GM10847 (cell line): ENCODE measurements around the gene KCNK4.
A peak's percentile ranks its signal among the peaks of the same experiment; 100 is the strongest.

ENCODE experiments used
- POLR2A ChIP-seq: IDR thresholded peaks from 2 replicates; pipeline ENCODE4 v1.6.1; 2011; ENCODE audit not compliant: insufficient read length; ENCODE audit errors: extremely low read depth

Gene KCNK4

GRCh38 chr11:64334764-64335735 is 43.9 kb downstream of the KCNK4 start:
- TF ChIP-seq POLR2A, result no peak

- TF ChIP-seq POLR2A, result no peak
Observed at GRCh38 chr11:64337538-64338249, 46.6 kb downstream of the KCNK4 start.

DNA sequence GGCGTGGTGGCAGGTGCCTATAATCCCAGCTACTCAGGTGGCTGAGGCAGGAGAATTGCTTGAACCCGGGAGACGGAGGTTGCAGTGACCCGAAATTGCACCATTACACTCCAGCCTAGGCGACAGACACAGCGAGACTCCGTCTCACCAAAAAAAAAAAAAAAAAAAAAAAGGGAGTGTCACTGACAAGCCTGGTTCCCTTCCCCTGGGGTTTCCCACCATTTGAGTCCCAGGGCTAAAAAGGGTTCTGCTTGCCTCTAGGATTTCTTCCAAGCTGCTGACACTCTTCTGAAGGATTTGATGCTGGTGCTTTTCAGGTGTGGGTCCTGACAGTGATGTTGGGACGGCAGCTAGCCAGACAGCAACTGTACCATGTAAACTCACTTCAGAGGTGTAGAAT is 47.6 kb downstream of the KCNK4 start:
- TF ChIP-seq POLR2A, result no peak

DNA sequence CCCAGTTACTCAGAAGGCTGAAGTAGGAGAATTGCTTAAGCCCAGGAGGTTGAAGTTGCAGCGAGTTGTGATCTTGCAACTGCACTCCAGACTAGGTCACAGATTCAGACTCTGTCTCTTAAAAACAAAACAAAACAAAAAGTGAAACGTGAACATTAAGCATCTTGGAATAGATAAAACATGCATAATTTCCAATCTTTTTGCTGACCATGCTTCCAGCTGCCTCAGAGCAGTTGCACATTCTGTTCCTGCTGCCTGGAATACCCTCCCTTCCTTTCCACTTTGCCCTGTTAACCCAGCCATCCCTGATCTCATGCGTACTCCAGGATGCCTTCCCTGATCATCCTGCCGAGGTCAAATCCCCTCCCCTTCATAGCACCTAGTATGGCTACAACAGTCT is 48.2 kb downstream of the KCNK4 start:
- TF ChIP-seq POLR2A, result no peak

DNA sequence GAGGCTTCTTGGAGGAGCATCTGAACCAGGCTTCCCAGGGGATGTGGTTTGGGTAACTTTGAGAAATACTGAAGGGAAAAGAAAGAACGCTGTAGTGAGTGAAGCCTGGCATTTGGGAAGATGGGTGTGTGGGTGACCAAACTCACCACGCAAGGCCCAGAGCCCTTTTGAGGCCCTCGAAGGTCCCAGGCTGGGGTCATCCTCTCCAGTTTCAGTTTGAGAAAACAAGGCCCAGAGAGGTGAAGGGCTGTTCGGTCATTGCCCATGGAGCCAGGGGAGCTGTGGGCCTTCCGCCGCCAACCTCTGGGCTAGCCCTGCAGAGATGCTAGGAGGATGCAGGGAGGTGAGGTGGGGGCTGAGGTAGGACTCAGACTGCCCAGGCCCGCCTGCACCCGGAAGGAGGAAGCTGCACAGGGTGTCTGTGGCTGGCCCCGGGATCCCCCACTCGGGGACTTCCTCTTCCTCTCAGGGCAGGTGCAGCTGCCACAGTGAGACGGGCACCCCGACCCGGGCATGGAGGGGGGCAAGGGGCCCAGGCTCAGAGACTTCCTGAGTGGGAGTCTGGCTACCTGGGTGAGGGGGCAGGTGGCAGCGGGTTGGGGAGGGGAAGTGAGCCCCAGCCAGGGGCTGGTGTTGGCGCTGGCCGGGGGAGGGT is 48.8 kb downstream of the KCNK4 start, which contains the start of gene CCDC88B:
Gene CCDC88B (plus strand): TSS at position 451 of the 655 bp plus-strand sequence. CDS start 63 bp downstream, at position 514.
- peak; percentile 63 for TF ChIP-seq POLR2A

DNA sequence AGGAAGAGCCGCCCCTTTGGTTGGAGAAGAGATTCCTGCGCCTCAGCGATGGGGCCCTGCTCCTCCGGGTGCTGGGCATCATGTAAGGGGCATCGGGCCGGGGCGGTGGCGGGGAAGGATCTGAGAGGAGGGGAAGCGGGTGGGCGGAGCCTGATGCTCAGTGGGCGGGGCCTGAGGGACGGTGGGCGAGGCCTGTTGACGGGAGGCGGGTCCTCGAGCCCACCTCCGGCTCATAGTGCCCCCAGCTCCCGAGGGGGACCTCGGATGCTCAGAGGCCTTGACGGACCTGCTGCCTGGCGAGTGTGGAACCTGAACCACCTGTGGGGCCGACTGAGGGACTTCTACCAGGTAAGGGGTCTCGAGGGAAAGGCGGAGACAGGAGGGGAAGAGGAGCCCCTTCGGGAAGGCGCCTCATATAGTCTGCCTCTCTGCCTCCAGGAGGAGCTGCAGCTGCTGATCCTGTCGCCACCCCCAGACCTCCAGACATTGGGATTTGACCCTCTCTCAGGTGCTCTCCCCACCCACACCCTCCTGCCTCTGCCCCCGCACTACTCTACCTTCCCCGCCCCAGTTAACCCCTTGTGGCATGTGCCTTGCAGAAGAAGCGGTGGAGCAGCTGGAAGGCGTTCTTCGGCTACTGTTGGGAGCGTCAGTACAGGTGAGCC is 49.7 kb downstream of the KCNK4 start:
- peak; percentile 56 for TF ChIP-seq POLR2A

DNA sequence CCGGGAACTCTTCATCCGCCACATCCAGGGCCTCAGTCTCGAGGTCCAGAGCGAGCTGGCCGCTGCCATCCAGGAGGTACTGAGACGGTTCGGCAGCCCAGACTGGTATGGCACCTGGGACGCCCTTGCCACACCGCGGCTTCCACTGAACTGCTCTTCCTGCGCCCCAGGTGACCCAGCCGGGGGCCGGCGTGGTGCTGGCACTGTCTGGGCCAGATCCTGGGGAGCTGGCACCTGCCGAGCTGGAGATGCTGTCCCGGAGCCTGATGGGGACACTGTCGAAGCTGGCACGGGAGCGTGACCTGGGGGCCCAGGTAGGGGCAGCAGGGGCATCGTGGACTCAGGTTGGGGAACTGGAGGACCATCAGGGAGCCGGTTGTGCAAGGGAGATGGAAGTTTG is 50.3 kb downstream of the KCNK4 start:
- TF ChIP-seq POLR2A, result no peak

DNA sequence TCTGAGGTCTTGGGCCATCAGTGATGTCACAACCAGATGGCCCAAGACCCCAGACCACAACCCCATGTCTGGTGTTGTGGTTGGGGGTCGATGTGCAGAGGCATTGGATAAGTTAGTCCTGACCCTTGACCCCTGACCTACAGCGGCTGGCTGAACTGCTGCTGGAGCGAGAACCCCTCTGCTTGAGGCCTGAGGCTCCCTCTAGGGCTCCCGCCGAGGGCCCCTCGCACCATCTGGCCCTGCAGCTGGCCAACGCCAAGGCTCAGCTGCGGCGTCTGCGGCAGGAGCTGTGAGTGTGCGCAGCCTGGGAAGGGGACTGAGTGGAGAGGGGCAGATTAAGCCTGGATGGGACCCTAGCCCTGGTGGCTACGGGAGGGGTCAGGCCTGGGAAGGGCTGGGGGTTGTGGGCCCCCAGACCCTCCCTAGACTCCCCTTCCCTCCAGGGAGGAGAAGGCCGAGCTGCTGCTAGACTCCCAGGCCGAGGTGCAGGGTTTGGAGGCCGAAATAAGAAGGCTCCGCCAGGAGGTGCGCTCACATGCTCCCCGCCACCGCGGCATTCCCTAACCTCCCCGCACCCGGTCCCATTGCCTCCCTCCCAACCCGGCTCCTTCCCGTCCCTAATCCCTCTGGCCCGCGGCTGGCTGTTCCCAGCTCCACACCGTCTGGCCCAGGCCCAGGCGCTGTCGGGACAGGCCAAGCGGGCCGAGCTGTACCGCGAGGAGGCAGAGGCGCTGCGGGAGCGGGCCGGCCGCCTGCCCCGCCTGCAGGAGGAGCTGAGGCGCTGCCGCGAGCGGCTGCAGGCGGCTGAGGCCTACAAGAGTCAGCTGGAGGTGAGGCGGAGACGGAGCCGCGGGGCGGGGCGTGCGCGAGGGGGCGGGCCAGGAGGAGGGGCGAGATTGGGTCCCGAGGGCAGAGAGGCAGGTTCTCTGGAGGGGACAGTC is 51.0 kb downstream of the KCNK4 start:
- no peak for TF ChIP-seq POLR2A

- no peak for TF ChIP-seq POLR2A
Observed at GRCh38 chr11:64342869-64343745, 52.0 kb downstream of the KCNK4 start.

- no peak for TF ChIP-seq POLR2A
Observed at GRCh38 chr11:64343767-64344559, 52.9 kb downstream of the KCNK4 start.

DNA sequence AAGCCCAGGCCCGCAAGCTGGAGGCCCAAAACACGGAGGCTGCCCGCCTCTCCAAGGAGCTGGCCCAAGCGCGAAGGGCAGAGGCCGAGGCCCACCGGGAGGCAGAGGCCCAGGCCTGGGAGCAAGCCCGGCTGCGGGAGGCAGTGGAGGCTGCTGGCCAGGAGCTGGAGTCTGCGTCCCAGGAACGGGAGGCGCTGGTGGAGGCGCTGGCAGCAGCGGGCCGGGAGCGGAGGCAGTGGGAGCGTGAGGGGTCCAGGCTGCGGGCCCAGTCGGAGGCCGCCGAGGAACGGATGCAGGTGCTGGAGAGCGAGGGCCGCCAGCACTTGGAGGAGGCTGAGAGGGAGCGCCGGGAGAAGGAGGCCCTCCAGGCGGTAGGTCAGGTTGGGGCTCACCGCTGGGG is 53.7 kb downstream of the KCNK4 start:
- no peak for TF ChIP-seq POLR2A

DNA sequence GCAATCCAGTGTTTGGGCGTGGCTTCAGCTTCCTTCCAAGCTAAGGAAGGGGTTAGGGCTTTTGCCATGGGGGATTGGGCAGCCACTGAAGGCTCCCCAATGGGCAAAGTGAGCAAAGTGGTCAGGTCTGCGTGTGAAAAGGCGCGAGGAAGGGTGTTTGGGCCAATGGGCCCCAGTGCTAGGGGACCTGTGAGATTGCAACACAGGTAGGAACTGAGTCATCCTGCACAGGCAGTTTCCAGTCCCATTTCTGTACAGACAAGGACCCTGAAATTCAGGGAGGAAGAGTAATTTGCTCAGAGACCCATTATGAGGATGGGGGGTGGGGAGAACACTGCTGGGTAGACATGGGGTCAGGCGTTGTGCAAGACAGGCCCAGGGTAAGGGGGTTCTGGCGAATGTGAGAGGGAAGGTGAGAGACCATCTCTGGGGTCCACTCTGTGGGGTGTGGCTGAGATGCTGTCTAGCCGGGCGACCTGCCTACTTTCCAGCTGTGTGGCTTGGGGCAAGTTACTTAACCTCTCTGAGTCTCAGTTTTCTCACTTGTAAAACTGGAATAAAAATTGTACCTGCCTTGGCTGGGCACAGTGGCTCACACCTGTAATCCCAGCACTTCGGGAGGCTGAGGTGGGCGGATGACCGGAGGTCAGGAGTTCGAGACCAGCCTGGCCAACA is 56.2 kb downstream of the KCNK4 start:
- TF ChIP-seq POLR2A, result no peak
